Measurements from ENCODE around the gene GIMAP1.
A peak's percentile ranks its signal among the peaks of the same experiment; 100 is the strongest.

The GIMAP1 gene

DNA sequence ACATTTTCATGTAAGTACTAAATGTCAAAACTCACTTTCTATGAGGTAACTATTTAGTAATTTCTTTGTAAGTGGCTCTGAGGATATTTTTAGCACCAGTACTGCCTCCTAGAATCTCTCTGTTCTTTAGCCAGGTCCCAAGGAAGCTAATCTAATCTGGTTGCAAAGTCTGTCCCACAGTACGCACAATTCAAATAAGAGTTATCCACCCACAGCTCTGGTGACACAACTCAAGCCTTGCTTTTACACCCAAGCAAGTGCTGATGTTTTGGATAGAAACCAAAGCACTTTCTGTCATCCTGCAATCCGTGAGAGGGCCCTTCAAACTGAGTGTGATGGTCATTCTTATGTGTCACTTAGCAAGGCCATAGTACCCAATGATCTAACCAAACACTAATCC, 35.3 kb downstream of the GIMAP1 start:
- DNase-seq, result no peak

DNA sequence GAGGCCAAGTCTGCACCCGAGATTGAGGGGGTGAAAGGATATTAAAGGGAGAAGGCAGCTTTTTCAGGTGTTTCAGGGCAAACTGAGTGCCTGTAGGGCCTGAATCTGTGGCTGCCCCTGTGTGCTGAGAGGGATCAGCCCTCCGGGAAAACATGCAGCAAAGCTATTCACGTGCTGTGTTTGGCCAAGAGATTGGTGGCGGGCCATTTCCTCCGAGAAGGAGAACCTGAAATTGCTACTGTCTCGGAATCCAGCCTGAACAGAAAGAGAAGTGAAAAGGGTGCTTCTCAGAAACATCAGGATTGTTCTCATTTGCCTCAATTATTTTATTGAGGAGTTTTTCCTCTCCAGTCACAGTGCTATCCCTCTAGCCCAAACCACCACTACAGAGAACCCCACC, 36.8 kb downstream of the GIMAP1 start:
- no peak for DNase-seq

DNA sequence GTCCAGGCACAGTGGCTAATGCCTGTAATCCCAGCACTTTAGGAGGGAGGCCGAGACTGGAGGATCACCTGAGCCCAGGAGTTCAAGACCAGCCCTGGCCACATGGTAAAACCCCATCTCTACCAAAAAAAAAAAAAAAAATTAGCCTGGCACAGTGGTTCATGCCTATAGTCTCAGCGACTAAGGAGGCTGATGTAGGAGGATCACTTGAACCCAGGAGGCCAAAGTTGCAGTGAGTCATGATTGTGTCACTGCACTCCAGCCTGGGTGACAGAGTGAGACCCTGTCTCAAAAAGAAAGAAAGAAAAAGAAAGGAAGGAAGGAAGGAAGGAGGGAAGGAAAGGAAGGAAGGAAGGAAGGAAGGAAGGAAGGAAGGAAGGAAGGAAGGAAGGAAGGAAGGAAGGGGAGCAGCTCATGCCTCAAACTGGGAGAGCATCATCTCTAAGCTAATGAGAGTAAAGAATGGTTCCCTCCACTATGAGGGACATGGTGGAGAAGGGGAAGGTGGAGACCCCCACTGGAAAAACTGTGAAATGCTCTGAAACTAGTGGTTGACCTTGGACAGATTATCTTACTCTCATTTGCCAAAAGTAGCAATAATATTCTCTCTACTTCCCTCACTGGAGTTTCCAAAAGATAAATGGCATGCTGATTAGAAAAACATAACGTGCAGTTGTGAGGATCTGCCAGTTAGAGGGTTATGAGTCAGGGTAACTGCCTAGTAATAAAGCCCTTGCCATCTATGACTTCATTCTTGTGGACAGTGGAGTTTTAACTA, 37.6 kb downstream of the GIMAP1 start:
- DNase-seq, result peak; percentile 38

DNA sequence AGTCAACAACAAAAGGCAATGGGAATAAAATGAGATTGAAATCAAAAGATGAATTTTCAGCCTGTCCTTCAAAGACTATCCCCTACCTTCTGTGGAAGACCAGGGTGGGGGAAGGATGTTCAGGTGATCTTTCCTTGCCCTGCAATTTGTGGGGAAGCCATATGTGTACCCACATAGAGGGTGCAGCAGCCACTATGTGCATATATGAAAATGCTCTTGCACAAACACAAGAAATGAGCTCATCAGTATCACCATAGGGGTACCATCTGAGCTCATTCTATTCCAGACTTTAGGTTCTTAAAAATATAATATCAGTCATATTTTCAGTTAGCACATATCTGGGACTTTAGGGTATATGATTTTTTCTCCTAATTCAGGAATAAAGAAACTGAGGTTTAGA, 38.5 kb downstream of the GIMAP1 start:
- DNase-seq, result no peak

DNA sequence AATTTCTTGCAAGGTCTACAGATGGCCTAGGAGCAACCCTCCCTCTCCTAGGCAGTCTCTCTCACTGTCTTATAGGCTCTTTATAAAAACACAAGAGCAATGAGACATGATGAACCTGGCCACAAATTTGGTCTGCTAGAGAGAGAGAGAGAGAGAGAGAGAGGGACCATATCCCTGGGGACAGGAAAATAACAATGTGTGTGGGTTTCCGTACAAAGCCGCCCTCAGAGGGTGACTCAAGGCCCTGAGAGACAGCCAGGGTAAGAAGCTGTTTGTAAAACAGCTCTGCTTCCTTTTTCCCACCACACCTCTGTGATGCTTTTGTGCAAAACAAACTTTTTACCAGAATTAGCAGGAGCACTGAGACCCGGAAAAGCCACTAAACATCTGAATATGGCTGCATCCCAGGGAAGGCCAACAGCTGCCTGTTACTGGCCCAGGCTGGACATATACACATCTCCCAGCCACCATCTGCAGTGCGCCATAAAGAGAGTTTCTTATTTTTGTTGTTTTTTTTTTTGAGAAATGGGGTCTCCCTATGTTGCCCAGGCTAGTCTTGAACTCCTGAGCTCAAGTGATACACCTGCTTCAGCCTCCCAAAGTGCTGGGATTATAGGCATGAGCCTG, 39.2 kb downstream of the GIMAP1 start:
- no peak for DNase-seq

DNA sequence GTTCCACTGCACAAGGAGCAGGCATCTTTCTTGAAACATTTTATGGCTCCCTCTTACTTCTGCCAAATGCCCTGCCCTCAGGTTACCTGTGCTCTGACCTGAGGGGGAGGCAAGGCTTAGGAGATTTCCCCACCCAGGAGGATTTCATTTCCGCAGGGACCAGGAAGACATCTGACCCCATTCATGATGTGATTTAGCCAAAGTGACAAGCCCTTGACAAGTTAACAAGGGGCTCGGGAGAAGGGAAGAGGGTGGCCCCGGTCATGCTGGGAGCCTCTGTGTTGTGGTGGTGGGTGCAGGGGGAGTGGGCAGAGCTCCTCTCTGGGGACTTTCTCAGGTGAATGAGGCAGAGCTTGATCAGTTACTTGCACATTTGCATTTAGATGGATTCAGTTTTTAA, 39.8 kb downstream of the GIMAP1 start:
- no peak for DNase-seq

DNA sequence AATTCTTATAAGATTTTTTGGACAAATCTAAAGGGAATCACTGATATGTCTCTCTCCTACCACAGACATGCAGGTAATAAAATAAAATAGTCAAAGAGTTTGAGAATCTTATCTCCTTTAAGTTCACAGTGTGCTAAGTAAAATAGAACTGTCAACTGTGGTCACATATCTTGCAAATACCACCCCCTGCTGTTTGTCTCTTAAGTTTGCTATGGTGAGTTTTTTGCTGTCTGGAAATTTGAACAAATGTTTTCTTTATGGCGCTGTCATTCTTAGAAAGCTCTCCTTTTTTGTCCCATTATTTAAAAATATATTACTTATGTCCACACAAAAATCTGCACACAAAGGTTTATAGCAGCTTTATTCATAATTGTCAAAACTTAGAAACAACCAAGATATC, 40.4 kb downstream of the GIMAP1 start:
- peak; percentile 29 for DNase-seq

DNA sequence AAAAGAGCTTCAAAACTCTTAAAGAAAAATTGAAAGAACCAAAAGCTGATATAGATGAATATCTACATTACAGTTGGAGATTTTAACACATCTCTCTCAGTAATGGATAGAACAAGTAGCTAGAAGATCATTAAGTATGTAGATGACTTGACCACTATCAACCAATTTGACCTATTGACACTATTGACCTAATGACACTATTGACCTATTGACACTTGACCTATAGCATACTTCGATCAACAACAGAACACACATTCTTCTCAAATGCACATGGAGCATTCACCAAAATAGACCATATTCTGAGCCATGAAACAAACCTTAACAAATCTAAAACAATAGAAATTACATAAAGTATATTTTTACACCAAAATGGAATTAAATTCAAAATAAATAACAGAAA, 43.1 kb downstream of the GIMAP1 start:
- DNase-seq, result no peak

DNA sequence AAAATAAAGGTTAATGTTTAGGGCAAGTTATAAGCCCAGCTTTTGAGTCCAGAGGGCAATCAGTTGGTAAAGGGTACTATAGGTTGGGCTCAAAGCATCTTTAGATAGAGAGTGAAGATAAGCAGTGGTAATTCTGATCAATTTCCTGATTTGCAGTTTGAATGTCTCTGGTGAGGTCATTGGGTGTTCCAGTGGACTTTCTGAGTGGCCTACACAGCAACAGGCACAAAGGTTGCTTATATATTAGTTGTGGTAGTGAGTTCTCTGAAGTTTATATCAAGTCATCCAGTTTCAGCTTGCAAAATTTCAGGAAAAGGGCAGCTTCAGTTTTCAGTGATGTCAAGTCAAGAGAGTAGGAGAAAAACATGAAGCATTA, 49.9 kb downstream of the GIMAP1 start:
- no peak for DNase-seq

DNA sequence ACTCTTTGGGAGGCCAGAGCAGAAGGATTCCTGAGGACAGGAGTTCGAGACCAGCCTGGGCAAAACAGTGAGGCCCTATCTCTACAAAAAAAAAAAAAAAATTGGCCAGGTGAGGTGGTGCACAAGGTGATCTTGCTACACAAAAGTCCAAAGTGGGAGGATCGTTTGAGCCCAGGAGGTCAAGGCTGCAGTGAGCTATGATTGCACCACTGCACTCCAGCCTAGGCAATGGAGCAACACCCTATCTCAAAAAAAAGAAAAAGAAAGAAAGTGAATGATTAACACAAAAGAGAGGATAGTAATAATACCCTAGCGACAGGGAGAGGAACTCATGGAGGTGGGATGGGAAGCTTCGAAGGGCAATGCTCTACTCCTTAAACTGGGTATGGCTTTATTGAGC, 53.4 kb downstream of the GIMAP1 start:
- no peak for DNase-seq
